ENCODE measurements around the gene PTGER1.
A peak's percentile ranks its signal among the peaks of the same experiment; 100 is the strongest.

Gene PTGER1

DNA sequence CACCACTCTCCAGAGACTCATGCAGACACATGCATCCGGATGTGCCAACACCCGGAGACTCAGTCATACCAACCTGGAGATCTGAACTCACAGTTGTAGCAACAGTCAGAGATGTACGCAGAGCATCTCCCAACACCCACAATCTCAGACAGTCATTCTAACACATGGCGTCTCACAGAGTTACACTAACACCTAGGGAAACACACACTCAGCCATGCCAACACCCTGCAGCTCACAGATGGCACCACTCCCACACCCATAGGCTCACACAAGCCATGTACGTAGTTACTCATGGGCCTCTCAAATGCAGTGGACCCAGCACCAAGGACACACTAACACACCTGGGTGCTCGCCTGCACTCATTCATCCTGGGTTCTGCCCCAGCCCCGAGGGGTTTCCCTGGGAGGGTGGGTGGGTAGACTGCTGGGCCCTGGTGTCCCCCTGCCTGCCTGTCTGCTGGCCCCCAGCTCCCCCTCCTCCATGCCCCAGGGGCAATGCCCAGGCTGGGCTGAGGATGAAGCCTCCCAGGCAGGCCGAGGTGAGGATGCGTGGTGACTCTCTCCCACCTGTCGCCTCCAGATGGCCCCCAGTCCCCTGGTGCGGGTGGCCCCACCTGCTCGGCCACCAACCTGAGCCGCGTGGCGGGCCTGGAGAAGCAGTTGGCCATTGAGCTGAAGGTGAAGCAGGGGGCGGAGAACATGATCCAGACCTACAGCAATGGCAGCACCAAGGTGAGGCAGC lies 32.1 kb downstream of the PTGER1 start:
- Histone ChIP-seq H3K36me3 (ENCODE audit: control insufficient read depth in 4 of 4, insufficient read depth in 4 of 4, low read length in 3 of 4) (peaks cover 20 to 65% (median 43%) of the 10 kb centered on the region in 4 experiments), H3K27ac (ENCODE audit: insufficient read depth in 1 of 2, low read depth in 1 of 2, low read length in 2 of 2, poor library complexity in 1 of 2, severe bottlenecking in 2 of 2) (no peak overlapping the region), H3K4me1 (ENCODE audit: control extremely low read depth in 1 of 4, control insufficient read depth in 4 of 4, insufficient read depth in 4 of 4, low read length in 3 of 4) (peaks cover 0 to 31% (median 30%) of the 10 kb centered on the region in 4 experiments), H3K4me3 (ENCODE audit: control insufficient read depth in 1 of 7, extremely low read depth in 1 of 7, insufficient read depth in 4 of 7, low read depth in 2 of 7, low read length in 6 of 7) (no peak overlapping the region), H3K27me3 (replicated peaks in 2 of 5; ENCODE audit: control insufficient read depth in 4 of 5, insufficient read depth in 5 of 5, low read length in 4 of 5) (no peaks in the 10 kb centered on the region), H3K9me3 (ENCODE audit: control extremely low read depth in 1 of 5, control insufficient read depth in 4 of 5, insufficient read depth in 2 of 5, low read depth in 1 of 5, low read length in 4 of 5) (no peaks in the 10 kb centered on the region)
- POLR2A ChIA-PET, result no interaction called here
- no peak for DNase-seq
- WGBS (ENCODE audit: insufficient coverage), result 100% methylated on average over 12 of the region's 16 CpGs
- CTCF ChIA-PET, result no interaction called here

DNA sequence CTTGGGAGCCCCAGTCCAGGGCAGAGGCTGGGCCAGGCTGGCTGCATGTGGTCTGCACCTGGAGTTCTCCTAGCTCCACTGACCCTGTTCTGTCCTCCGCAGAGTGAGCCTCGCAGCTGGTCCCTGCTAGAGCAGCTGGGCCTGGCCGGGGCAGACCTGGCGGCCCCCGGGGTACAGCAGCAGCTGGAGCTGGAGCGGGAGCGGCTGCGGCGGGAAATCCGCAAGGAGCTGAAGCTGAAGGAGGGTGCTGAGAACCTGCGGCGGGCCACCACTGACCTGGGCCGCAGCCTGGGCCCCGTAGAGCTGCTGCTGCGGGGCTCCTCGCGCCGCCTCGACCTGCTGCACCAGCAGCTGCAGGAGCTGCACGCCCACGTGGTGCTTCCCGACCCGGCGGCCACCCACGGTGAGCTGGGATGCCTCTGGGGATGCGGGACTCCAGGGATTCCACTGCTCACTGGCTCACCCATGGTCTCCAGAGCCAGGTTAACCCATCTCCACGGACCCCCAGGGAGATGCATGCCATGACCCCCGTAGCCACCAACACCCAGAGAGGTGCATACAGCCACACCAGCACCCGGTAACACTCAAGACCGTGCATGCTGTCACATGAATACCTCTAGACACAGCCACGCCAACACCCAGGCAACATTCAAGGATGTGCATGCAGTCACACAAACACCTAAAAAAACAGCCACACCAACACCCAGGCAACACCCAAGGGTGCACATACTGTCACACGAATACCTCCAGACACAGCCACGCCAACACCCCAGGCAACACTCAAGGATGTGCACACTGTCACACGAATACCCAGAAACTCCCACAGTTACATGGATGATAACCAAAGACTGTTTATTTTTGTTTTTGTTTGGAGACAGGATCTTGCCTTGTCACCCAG lies 33.9 kb downstream of the PTGER1 start:
- ChIA-PET POLR2A (no interaction called here), CTCF (interaction anchor here (0.6 to 1.4 kb wide), 3 partner anchors 9 to 86 kb away, joined by 3 to 5 read pairs (median 3); no protein-coding TSS in a partner anchor)
- 98% methylated on average over 28 of the region's 34 CpGs for WGBS (ENCODE audit: insufficient coverage)
- Histone ChIP-seq H3K4me1 (ENCODE audit: control extremely low read depth in 1 of 4, control insufficient read depth in 4 of 4, insufficient read depth in 4 of 4, low read length in 3 of 4) (peaks cover 0 to 35% (median 34%) of the 10 kb centered on the region in 4 experiments), H3K4me3 (ENCODE audit: control insufficient read depth in 1 of 7, extremely low read depth in 1 of 7, insufficient read depth in 4 of 7, low read depth in 2 of 7, low read length in 6 of 7) (peak overlapping the region in 6 of 7 experiments; percentile 52 to 80 (median 66)), H3K36me3 (ENCODE audit: control insufficient read depth in 4 of 4, insufficient read depth in 4 of 4, low read length in 3 of 4) (peaks cover 15 to 52% (median 35%) of the 10 kb centered on the region in 4 experiments), H3K27me3 (replicated peaks in 2 of 5; ENCODE audit: control insufficient read depth in 4 of 5, insufficient read depth in 5 of 5, low read length in 4 of 5) (no peaks in the 10 kb centered on the region), H3K9me3 (ENCODE audit: control extremely low read depth in 1 of 5, control insufficient read depth in 4 of 5, insufficient read depth in 2 of 5, low read depth in 1 of 5, low read length in 4 of 5) (no peaks in the 10 kb centered on the region), H3K27ac (ENCODE audit: insufficient read depth in 1 of 2, low read depth in 1 of 2, low read length in 2 of 2, poor library complexity in 1 of 2, severe bottlenecking in 2 of 2) (peak overlapping the region in 1 of 2 experiments; percentile 90)
- no peak for DNase-seq

DNA sequence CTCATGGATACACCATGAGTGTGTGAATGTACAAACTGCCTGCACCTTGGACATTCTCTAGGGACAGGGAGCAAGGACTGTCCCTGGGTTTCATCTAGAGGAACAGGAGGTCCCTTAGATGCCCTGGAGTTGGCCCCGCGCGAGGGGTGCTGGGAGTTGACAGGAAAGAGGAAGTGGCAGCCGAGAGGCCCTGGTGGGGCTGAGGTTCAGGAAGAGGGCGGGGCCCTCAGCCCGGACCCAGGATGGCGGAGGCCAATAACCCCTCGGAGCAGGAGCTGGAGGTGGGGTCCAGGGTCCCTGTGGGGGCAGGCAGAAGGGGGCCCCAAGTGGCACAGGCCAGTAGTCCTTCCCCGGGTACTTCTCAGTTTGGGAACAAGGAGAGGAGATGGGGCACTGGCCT lies 35.1 kb downstream of the PTGER1 start:
- H3K27ac ChIP-seq (ENCODE audit: insufficient read depth in 1 of 2, low read depth in 1 of 2, low read length in 2 of 2, poor library complexity in 1 of 2, severe bottlenecking in 2 of 2), result peak overlapping the region; percentile 69 to 90
- peak; percentile 82 to 93 (median 93) for DNase-seq
- WGBS (ENCODE audit: insufficient coverage), result 0% methylated on average over 8 of the region's 9 CpGs
- H3K36me3 ChIP-seq (ENCODE audit: control insufficient read depth in 4 of 4, insufficient read depth in 4 of 4, low read length in 3 of 4), result peaks cover 11 to 39% (median 34%) of the 10 kb centered on the region in 4 experiments
- H3K4me3 ChIP-seq (ENCODE audit: control insufficient read depth in 1 of 7, extremely low read depth in 1 of 7, insufficient read depth in 4 of 7, low read depth in 2 of 7, low read length in 6 of 7), result peak overlapping the region; percentile 19 to 80 (median 65)
- H3K27me3 ChIP-seq (replicated peaks in 2 of 5; ENCODE audit: control insufficient read depth in 4 of 5, insufficient read depth in 5 of 5, low read length in 4 of 5), result no peaks in the 10 kb centered on the region
- no peaks in the 10 kb centered on the region for H3K9me3 ChIP-seq (ENCODE audit: control extremely low read depth in 1 of 5, control insufficient read depth in 4 of 5, insufficient read depth in 2 of 5, low read depth in 1 of 5, low read length in 4 of 5)
- H3K4me1 ChIP-seq (ENCODE audit: control extremely low read depth in 1 of 4, control insufficient read depth in 4 of 4, insufficient read depth in 4 of 4, low read length in 3 of 4), result peaks cover 0 to 39% (median 37%) of the 10 kb centered on the region in 4 experiments
- ChIA-PET POLR2A (no interaction called here), CTCF (interaction anchor here (1.6 to 1.9 kb wide), 2 partner anchors 9 to 28 kb away, joined by 4 to 7 read pairs; no protein-coding TSS in a partner anchor)

DNA sequence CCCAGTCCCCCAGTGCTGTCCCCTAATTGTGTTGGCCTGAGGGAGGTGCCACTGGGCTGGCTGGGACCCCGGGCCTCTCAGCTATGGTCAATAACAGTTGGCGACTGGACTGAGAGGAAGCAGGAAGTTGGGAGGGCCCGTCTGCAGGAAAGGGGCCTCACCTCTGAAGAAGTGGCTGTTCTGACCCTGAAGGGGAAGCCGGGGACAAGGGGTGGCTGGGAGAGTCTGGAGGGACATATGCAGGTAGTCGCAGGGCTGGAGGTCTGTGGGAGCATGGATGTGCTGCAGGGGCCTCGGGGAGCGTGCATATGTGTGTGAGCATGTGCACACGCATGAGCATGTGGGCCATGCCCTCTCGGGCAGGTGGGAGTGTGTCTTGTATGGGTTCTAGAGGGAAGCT lies 36.1 kb downstream of the PTGER1 start:
- H3K27me3 ChIP-seq (replicated peaks in 2 of 5; ENCODE audit: control insufficient read depth in 4 of 5, insufficient read depth in 5 of 5, low read length in 4 of 5), result no peaks in the 10 kb centered on the region
- H3K4me3 ChIP-seq (ENCODE audit: control insufficient read depth in 1 of 7, extremely low read depth in 1 of 7, insufficient read depth in 4 of 7, low read depth in 2 of 7, low read length in 6 of 7), result peak overlapping the region in 3 of 7 experiments; percentile 11 to 50 (median 43)
- WGBS (ENCODE audit: insufficient coverage), result 32% methylated on average over 8 of the region's 9 CpGs
- ChIA-PET CTCF (interaction anchor here (1.6 to 1.9 kb wide), 3 partner anchors 8 to 29 kb away, joined by 4 to 7 read pairs (median 6); no protein-coding TSS in a partner anchor), POLR2A (no interaction called here)
- H3K36me3 ChIP-seq (ENCODE audit: control insufficient read depth in 4 of 4, insufficient read depth in 4 of 4, low read length in 3 of 4), result peaks cover 11 to 31% (median 26%) of the 10 kb centered on the region in 4 experiments
- peaks cover 0 to 49% (median 47%) of the 10 kb centered on the region in 4 experiments for H3K4me1 ChIP-seq (ENCODE audit: control extremely low read depth in 1 of 4, control insufficient read depth in 4 of 4, insufficient read depth in 4 of 4, low read length in 3 of 4)
- H3K9me3 ChIP-seq (ENCODE audit: control extremely low read depth in 1 of 5, control insufficient read depth in 4 of 5, insufficient read depth in 2 of 5, low read depth in 1 of 5, low read length in 4 of 5), result no peaks in the 10 kb centered on the region
- DNase-seq, result no peak
- H3K27ac ChIP-seq (ENCODE audit: insufficient read depth in 1 of 2, low read depth in 1 of 2, low read length in 2 of 2, poor library complexity in 1 of 2, severe bottlenecking in 2 of 2), result peak overlapping the region in 1 of 2 experiments; percentile 38

DNA sequence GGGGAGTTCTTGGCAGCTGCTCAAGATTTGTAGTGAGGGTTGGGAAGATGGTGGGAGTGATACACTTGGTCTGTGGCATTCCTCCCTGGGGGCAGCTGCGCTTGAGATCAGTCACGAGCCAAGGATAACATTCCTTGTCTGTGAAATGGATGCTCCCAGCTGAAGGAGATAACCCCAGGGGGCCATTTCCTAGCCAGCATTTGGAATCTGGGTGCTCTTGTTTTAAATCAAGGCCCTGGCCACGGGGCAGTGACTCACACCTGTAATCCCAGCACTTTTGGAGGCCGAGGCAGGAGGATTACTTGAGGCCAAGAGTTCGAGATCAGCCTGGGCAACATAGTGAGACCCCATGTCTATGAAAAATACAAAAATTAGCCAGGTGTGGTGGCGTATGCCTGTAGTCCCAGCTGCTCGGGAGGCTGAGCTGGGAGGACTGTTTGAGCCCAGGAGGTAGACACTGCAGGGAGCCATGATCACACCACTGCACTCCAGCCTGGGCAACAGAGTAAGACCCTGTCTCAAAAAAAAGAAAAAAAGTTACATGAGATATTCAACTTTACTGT lies 37.5 kb downstream of the PTGER1 start:
- Histone ChIP-seq H3K4me3 (ENCODE audit: control insufficient read depth in 1 of 7, extremely low read depth in 1 of 7, insufficient read depth in 4 of 7, low read depth in 2 of 7, low read length in 6 of 7) (no peak overlapping the region), H3K27ac (ENCODE audit: insufficient read depth in 1 of 2, low read depth in 1 of 2, low read length in 2 of 2, poor library complexity in 1 of 2, severe bottlenecking in 2 of 2) (peak overlapping the region in 1 of 2 experiments; percentile 9), H3K9me3 (ENCODE audit: control extremely low read depth in 1 of 5, control insufficient read depth in 4 of 5, insufficient read depth in 2 of 5, low read depth in 1 of 5, low read length in 4 of 5) (no peaks in the 10 kb centered on the region), H3K4me1 (ENCODE audit: control extremely low read depth in 1 of 4, control insufficient read depth in 4 of 4, insufficient read depth in 4 of 4, low read length in 3 of 4) (peaks cover 0 to 60% (median 53%) of the 10 kb centered on the region in 4 experiments), H3K27me3 (replicated peaks in 2 of 5; ENCODE audit: control insufficient read depth in 4 of 5, insufficient read depth in 5 of 5, low read length in 4 of 5) (no peaks in the 10 kb centered on the region), H3K36me3 (ENCODE audit: control insufficient read depth in 4 of 4, insufficient read depth in 4 of 4, low read length in 3 of 4) (peaks cover 0 to 17% (median 12%) of the 10 kb centered on the region in 4 experiments)
- DNase-seq, result no peak
- ChIA-PET CTCF (interaction anchor here (1.0 to 1.9 kb wide), 5 partner anchors 9 to 43 kb away, joined by 3 to 6 read pairs (median 3); no protein-coding TSS in a partner anchor), POLR2A (no interaction called here)
- WGBS (ENCODE audit: insufficient coverage), result 100% methylated on average over 7 of the region's 7 CpGs

DNA sequence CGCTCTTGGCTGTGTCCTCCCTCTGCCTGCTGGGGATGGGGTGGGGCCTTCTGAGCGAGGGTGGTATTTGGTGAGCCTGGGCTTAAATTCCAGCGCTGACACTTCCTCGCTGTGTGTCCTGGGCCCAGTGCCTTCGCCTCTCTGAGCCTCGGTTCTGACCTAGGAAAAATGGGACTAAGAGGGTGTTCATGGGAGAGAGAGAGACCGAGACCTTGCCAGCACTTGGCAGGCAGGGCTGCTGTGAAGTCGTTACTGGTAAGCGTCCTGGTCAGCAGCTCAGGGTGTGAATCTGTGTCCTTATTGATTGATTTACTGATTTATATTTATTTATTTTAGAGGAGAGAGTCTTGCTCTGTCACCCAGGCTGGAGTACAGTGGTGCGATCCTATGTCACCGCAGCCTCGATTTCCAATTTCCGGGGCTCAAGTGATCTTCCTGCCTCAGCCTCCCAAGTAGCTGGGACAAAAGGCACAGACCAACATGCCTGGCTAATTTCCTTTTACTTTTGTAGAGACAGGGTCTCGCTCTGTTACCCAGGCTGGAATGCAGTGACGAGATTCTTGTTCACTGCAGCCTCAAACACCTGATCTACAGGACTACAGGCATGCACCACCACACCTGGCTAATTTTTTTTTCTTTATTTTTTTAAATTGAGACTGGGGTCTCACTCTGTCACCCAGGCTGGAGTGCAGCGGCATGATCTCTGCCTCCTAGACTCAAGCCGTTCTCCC lies 39.7 kb downstream of the PTGER1 start:
- no peaks in the 10 kb centered on the region for H3K9me3 ChIP-seq (ENCODE audit: control extremely low read depth in 1 of 5, control insufficient read depth in 4 of 5, insufficient read depth in 2 of 5, low read depth in 1 of 5, low read length in 4 of 5)
- DNase-seq, result no peak
- H3K27me3 ChIP-seq (replicated peaks in 2 of 5; ENCODE audit: control insufficient read depth in 4 of 5, insufficient read depth in 5 of 5, low read length in 4 of 5), result no peaks in the 10 kb centered on the region
- H3K27ac ChIP-seq (ENCODE audit: insufficient read depth in 1 of 2, low read depth in 1 of 2, low read length in 2 of 2, poor library complexity in 1 of 2, severe bottlenecking in 2 of 2), result peak overlapping the region in 1 of 2 experiments; percentile 62
- H3K36me3 ChIP-seq (ENCODE audit: control insufficient read depth in 4 of 4, insufficient read depth in 4 of 4, low read length in 3 of 4), result peaks cover 0 to 6% (median 1%) of the 10 kb centered on the region in 4 experiments
- CTCF ChIA-PET, result interaction anchor here (0.7 to 1.6 kb wide), 4 partner anchors 15 to 69 kb away, joined by 3 to 4 read pairs (median 4); no protein-coding TSS in a partner anchor
- peaks cover 0 to 58% (median 54%) of the 10 kb centered on the region in 4 experiments for H3K4me1 ChIP-seq (ENCODE audit: control extremely low read depth in 1 of 4, control insufficient read depth in 4 of 4, insufficient read depth in 4 of 4, low read length in 3 of 4)
- POLR2A ChIA-PET, result interaction anchor here (0.7 kb wide), 1 partner anchor 28 kb away, joined by 4 read pairs; no protein-coding TSS in a partner anchor
- H3K4me3 ChIP-seq (ENCODE audit: control insufficient read depth in 1 of 7, extremely low read depth in 1 of 7, insufficient read depth in 4 of 7, low read depth in 2 of 7, low read length in 6 of 7), result peak overlapping the region in 1 of 7 experiments; percentile 84
- 97% methylated on average over 12 of the region's 17 CpGs for WGBS (ENCODE audit: insufficient coverage)

Data from common myeloid progenitor, CD34-positive (primary cell).